Cardiac muscle cell (in vitro differentiated cells and primary cell): Measurements from ENCODE around the gene ATN1. TPM values are rescaled to one million over a fixed set of nuclear protein-coding genes. Genes with fewer than 3 reads are reported as not detected.

Experiments used
- DNase-seq, 2 donors: peaks; one replicate each; pipeline versions ENCODE4 v3.0.0 to v3.0.0-alpha.2; 2010 to 2017; ENCODE audit warnings: low read depth in 1 of 2, low spot score in 1 of 2
- H3K27ac ChIP-seq: fragments of 200-600 bp; sonication (generic); 2 replicates; pipeline ENCODE4 v1.5.1; 2016
- H3K27me3 ChIP-seq: fragments of 200-600 bp; sonication (generic); 2 replicates; pipeline ENCODE4 v1.6.0; 2016; ENCODE audit warnings: control low read depth
- H3K36me3 ChIP-seq: fragments of 200-600 bp; sonication (generic); 2 replicates; pipeline ENCODE4 v1.5.1; 2016; ENCODE audit warnings: control low read depth
- H3K4me1 ChIP-seq: fragments of 200-600 bp; sonication (generic); 2 replicates; pipeline ENCODE4 v1.8.1; 2017; ENCODE audit warnings: low read depth, mild to moderate bottlenecking, mixed run types
- H3K4me3 ChIP-seq: fragments of 200-600 bp; sonication (generic); 2 replicates; pipeline ENCODE4 v1.5.1; 2016; ENCODE audit warnings: mild to moderate bottlenecking
- H3K9me3 ChIP-seq: fragments of 200-600 bp; sonication (generic); 2 replicates; pipeline ENCODE4 v1.5.1; 2017; ENCODE audit warnings: low read depth, mild to moderate bottlenecking, control low read depth
- polyA plus RNA-seq: library from polyadenylated mRNA; unstranded; fragments of >200 nt; fragmentation: Nextera tagmentation; extraction: Ambion mirVana; gene quantifications from 2 replicates; pipeline ENCODE4 v1.2.1, GENCODE V29; 2016
- total RNA-seq: library from RNA; depleted of rRNA; stranded (reverse); fragments of >200 nt; gene quantifications from 2 replicates; pipeline ENCODE4 v1.2.3, GENCODE V29; 2016
- TF ChIP-seq, protein P1 (sequence below): IDR thresholded peaks from 2 replicates; pipeline ENCODE4 v1.5.1; 2012; ENCODE audit warnings: low read depth, mild to moderate bottlenecking, low read length

Gene ATN1
- total and polyA plus RNA-seq, 2 experiments from 2014 or later = 22.8 to 46.4 TPM

DNA sequence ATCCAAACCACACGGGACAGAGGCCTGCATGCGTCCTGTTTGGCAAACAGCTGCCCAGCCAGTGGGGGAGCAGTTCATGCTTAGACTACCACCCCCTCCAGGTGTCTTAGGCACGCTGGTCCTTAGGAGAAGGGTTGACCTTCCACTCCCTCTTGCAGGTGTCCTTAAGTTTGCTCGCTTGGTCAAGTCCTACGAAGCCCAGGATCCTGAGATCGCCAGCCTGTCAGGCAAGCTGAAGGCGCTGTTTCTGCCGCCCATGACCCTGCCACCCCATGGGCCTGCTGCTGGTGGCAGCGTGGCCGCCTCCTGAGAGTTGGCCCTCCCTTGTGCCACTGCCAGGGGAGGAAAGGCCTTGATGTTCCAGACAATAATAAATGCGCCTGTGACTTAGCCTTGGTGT lies 17.9 kb downstream of the ATN1 start:
- DNase-seq = no peak
- Histone ChIP-seq H3K4me3 (no peak overlapping the region), H3K27ac (peak overlapping the region; percentile 26), H3K4me1 (no peaks in the 10 kb centered on the region), H3K36me3 (no peaks in the 10 kb centered on the region), H3K9me3 (no peaks in the 10 kb centered on the region), H3K27me3 (no peaks in the 10 kb centered on the region)
- TF ChIP-seq, protein P1, sequence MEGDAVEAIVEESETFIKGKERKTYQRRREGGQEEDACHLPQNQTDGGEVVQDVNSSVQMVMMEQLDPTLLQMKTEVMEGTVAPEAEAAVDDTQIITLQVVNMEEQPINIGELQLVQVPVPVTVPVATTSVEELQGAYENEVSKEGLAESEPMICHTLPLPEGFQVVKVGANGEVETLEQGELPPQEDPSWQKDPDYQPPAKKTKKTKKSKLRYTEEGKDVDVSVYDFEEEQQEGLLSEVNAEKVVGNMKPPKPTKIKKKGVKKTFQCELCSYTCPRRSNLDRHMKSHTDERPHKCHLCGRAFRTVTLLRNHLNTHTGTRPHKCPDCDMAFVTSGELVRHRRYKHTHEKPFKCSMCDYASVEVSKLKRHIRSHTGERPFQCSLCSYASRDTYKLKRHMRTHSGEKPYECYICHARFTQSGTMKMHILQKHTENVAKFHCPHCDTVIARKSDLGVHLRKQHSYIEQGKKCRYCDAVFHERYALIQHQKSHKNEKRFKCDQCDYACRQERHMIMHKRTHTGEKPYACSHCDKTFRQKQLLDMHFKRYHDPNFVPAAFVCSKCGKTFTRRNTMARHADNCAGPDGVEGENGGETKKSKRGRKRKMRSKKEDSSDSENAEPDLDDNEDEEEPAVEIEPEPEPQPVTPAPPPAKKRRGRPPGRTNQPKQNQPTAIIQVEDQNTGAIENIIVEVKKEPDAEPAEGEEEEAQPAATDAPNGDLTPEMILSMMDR = no peak

- Histone ChIP-seq H3K27me3 (no peaks in the 10 kb centered on the region), H3K27ac (peak overlapping the region; percentile 26), H3K4me1 (no peaks in the 10 kb centered on the region), H3K36me3 (no peaks in the 10 kb centered on the region), H3K4me3 (peak overlapping the region; percentile 31), H3K9me3 (no peaks in the 10 kb centered on the region)
- TF ChIP-seq, protein P1 = no peak
- peak; percentile 39 to 93 for DNase-seq
Observed at GRCh38 chr12:6946033-6946919, 18.5 kb downstream of the ATN1 start.

GRCh38 chr12:6946920-6947374 lies 19.2 kb downstream of the ATN1 start:
- Histone ChIP-seq H3K27ac (no peak overlapping the region), H3K4me1 (no peaks in the 10 kb centered on the region), H3K27me3 (no peaks in the 10 kb centered on the region), H3K4me3 (peak overlapping the region; percentile 31), H3K9me3 (no peaks in the 10 kb centered on the region), H3K36me3 (no peaks in the 10 kb centered on the region)
- DNase-seq = no peak
- TF ChIP-seq, protein P1 = no peak

DNA sequence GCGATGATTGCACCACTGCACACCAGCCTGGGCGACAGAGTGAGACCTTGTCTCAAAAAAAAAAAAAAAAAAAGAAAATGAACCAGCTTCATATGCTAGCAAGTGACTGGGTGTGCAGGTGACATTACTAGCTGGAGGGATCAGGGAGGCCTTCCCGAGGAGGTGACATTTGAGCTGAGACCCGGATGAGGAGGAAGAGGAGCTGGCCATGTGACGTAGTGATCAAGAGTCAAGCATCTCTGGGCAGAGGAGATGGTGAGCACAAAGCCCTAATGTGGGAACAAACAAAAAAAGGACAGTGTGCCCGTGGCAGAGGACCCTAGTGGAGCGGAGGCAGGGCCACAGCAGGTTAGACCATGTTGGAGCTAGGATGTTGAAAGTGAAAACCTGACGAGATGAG lies 19.9 kb downstream of the ATN1 start:
- no peaks in the 10 kb centered on the region for H3K4me1 ChIP-seq
- TF ChIP-seq, protein P1 = no peak
- H3K4me3 ChIP-seq = no peak overlapping the region
- no peak overlapping the region for H3K27ac ChIP-seq
- no peaks in the 10 kb centered on the region for H3K27me3 ChIP-seq
- H3K9me3 ChIP-seq = no peaks in the 10 kb centered on the region
- no peak for DNase-seq
- H3K36me3 ChIP-seq = no peaks in the 10 kb centered on the region

DNA sequence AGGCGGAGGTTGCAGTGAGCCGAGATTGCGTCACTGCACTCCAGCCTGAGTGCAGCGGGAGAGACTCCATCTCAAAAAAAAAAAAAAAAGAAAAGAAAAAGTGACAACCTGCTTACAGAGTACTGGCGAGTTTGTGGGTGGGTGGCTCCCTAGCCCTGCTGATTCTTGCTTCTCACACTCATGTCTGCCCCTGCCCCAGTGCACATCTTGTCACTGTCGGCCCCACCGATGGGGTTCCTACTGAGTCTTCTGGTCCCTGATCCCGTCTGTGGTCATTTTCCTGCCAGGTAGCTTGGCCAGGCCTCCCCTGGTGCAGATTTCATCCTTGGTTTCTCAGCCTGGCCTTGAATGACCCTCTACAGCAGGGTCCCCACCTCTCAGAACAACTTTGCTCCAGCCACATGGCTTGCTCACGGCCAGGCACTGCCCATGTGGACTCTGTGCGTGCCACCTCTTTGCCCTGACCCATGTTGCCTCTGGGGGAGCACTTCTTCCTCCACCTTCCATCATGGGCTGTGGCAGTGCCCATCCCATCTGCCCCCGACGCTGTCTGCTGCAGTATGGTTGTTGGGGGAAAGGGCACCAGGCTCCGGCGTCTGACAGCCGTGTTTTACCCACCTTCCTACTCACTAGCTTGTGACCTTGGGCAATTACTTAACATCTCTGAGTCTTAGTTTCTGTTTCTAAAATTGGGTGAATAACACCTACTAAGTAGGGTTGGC lies 21.3 kb downstream of the ATN1 start:
- TF ChIP-seq, protein P1 = no peak

More for the DNA sequence above, 21.3 kb downstream of the ATN1 start:
- no peaks in the 10 kb centered on the region for H3K4me1 ChIP-seq
- no peaks in the 10 kb centered on the region for H3K9me3 ChIP-seq
- DNase-seq = no peak
- H3K36me3 ChIP-seq = no peaks in the 10 kb centered on the region
- H3K27me3 ChIP-seq = no peaks in the 10 kb centered on the region
- H3K4me3 ChIP-seq = no peak overlapping the region
- no peak overlapping the region for H3K27ac ChIP-seq
